Ascending aorta (tissue), 2 donors: ENCODE results near the gene ABHD2. TPM values are rescaled to one million over a fixed set of nuclear protein-coding genes. Genes with fewer than 3 reads are reported as not detected.

Source experiments
- DNase-seq, 2 donors: peaks; one replicate each; pipeline ENCODE4 v3.0.0-alpha.2; 2019; ENCODE audit warnings: low spot score in 2 of 2
- H3K27ac ChIP-seq, 2 donors: fragments of 200-600 bp; sonication (generic); one replicate each; pipeline ENCODE4 v1.5.1; 2016 to 2017; ENCODE audit warnings: mild to moderate bottlenecking in 1 of 2
- H3K27me3 ChIP-seq: fragments of 200-600 bp; sonication (generic); one replicate; pipeline ENCODE4 v1.5.1; 2017
- H3K36me3 ChIP-seq, 2 donors: fragments of 200-600 bp; sonication (generic); one replicate each; pipeline ENCODE4 v1.5.1; 2016
- H3K4me1 ChIP-seq, 2 donors: fragments of 200-600 bp; sonication (generic); one replicate each; pipeline ENCODE4 v1.5.1; 2016 to 2017; ENCODE audit warnings: mild to moderate bottlenecking in 1 of 2
- H3K4me3 ChIP-seq, 2 donors: fragments of 200-600 bp; sonication (generic); one replicate each; pipeline ENCODE4 v1.5.1; 2016 to 2017; ENCODE audit warnings: mild to moderate bottlenecking in 1 of 2
- H3K9me3 ChIP-seq, 2 donors: fragments of 200-600 bp; sonication (generic); one replicate each; pipeline ENCODE4 v1.5.1; 2016
- CTCF ChIP-seq, 3 experiments: fragments of 200-600 bp in 2 of 3; fragments of 450-650 bp in 1 of 3; sonication (generic) in 2 of 3; IDR thresholded peaks; one replicate each; pipeline ENCODE4 v1.5.1; 2016 to 2019; ENCODE audit warnings: antibody characterized with exemption in 3 of 3, mild to moderate bottlenecking in 1 of 3, moderate library complexity in 1 of 3
- intact Hi-C: fragments of 100-400 bp; cut with DNase I; formaldehyde crosslinking; loops from one replicate; pipeline ENCODE4 v1.15.1; 2023
- total RNA-seq: library from RNA; depleted of rRNA; stranded (reverse); fragments of >200 nt; gene quantifications from one replicate; pipeline ENCODE4 v1.1.0, GENCODE V29; 2016

Gene ABHD2
- total RNA-seq, 1 donor from 2014 or later = 228 TPM

GRCh38 chr15:89196241-89196640 lies 108.0 kb downstream of the ABHD2 start:
- Histone ChIP-seq H3K9me3 (no peaks in the 10 kb centered on the region), H3K4me3 (no peak overlapping the region), H3K27me3 (no peaks in the 10 kb centered on the region), H3K4me1 (peaks cover 0 to 17% of the 10 kb centered on the region in 2 donors), H3K36me3 (peaks cover 55 to 75% of the 10 kb centered on the region in 2 donors), H3K27ac (peak overlapping the region; percentile 75 to 85)
- DNase-seq = no peak
- TF ChIP-seq CTCF (IDR thresholded peaks at IDR 0.05) = no peak
- intact Hi-C loops = loop anchor here (5.0 to 10.0 kb wide), 3 partner anchors 299 to 1111 kb away; partner anchors contain the start of genes AEN and HAPLN3

GRCh38 chr15:89196994-89197393 lies 108.7 kb downstream of the ABHD2 start:
- Histone ChIP-seq H3K9me3 (no peaks in the 10 kb centered on the region), H3K36me3 (peaks cover 50 to 72% of the 10 kb centered on the region in 2 donors), H3K4me3 (no peak overlapping the region), H3K4me1 (peaks cover 0 to 17% of the 10 kb centered on the region in 2 donors), H3K27ac (peak overlapping the region; percentile 75 to 85), H3K27me3 (no peaks in the 10 kb centered on the region)
- intact Hi-C loops = loop anchor here (5.0 to 10.0 kb wide), 3 partner anchors 300 to 1112 kb away; partner anchors contain the start of genes AEN and HAPLN3
- TF ChIP-seq CTCF (IDR thresholded peaks at IDR 0.05) = no peak
- no peak for DNase-seq

- Histone ChIP-seq H3K9me3 (no peaks in the 10 kb centered on the region), H3K36me3 (peaks cover 46 to 67% of the 10 kb centered on the region in 2 donors), H3K27ac (peak overlapping the region; percentile 75 to 85), H3K4me1 (peaks cover 0 to 17% of the 10 kb centered on the region in 2 donors), H3K27me3 (no peaks in the 10 kb centered on the region), H3K4me3 (no peak overlapping the region)
- intact Hi-C loops = loop anchor here (5.0 to 10.0 kb wide), 3 partner anchors 300 to 1113 kb away; partner anchors contain the start of genes AEN and HAPLN3
- DNase-seq = no peak
- TF ChIP-seq CTCF (IDR thresholded peaks at IDR 0.05) = no peak
Measured at GRCh38 chr15:89197503-89197971, 109.3 kb downstream of the ABHD2 start.

- H3K27me3 ChIP-seq = no peaks in the 10 kb centered on the region
- TF ChIP-seq CTCF (IDR thresholded peaks at IDR 0.05) = no peak
- H3K27ac ChIP-seq = no peak overlapping the region
- H3K9me3 ChIP-seq = no peaks in the 10 kb centered on the region
- peaks cover 41 to 60% of the 10 kb centered on the region in 2 donors for H3K36me3 ChIP-seq
- DNase-seq = no peak
- no peak overlapping the region for H3K4me3 ChIP-seq
- peaks cover 0 to 17% of the 10 kb centered on the region in 2 donors for H3K4me1 ChIP-seq
- intact Hi-C loops = loop anchor here (5.0 to 10.0 kb wide), 3 partner anchors 301 to 1113 kb away; partner anchors contain the start of genes AEN and HAPLN3
Measured at GRCh38 chr15:89198196-89198595, 109.9 kb downstream of the ABHD2 start.

GRCh38 chr15:89198934-89199333 lies 110.7 kb downstream of the ABHD2 start:
- H3K27ac ChIP-seq = no peak overlapping the region
- no peaks in the 10 kb centered on the region for H3K9me3 ChIP-seq
- H3K27me3 ChIP-seq = no peaks in the 10 kb centered on the region
- DNase-seq = no peak
- H3K36me3 ChIP-seq = peaks cover 33 to 53% of the 10 kb centered on the region in 2 donors
- no peak for TF ChIP-seq CTCF (IDR thresholded peaks at IDR 0.05)
- intact Hi-C loops = loop anchor here (5.0 to 10.0 kb wide), 3 partner anchors 302 to 1114 kb away; partner anchors contain the start of genes AEN and HAPLN3
- peaks cover 0 to 17% of the 10 kb centered on the region in 2 donors for H3K4me1 ChIP-seq
- H3K4me3 ChIP-seq = no peak overlapping the region
